BLaER1 (cell line): Measurements from ENCODE around the gene RER1.

Experiments used
- H3K27ac ChIP-seq: shearing (Covaris generic); formaldehyde crosslinking; 2 replicates; pipeline ENCODE4 v1.8.1; 2022
- H3K27me3 ChIP-seq: shearing (Covaris generic); formaldehyde crosslinking; 2 replicates; pipeline ENCODE4 v1.8.1; 2022
- H3K36me3 ChIP-seq: shearing (Covaris generic); formaldehyde crosslinking; 2 replicates; pipeline ENCODE4 v1.8.1; 2022
- H3K4me1 ChIP-seq: shearing (Covaris generic); formaldehyde crosslinking; 2 replicates; pipeline ENCODE4 v1.8.1; 2022
- H3K4me2 ChIP-seq: shearing (Covaris generic); formaldehyde crosslinking; 2 replicates; pipeline ENCODE4 v1.8.1; 2022
- H3K4me3 ChIP-seq: shearing (Covaris generic); formaldehyde crosslinking; 2 replicates; pipeline ENCODE4 v1.8.1; 2022
- H3K9ac ChIP-seq: shearing (Covaris generic); formaldehyde crosslinking; 2 replicates; pipeline ENCODE4 v1.8.1; 2022
- H3K9me3 ChIP-seq: shearing (Covaris generic); formaldehyde crosslinking; 2 replicates; pipeline ENCODE4 v1.8.1; 2022
- H4K20me1 ChIP-seq: shearing (Covaris generic); formaldehyde crosslinking; 2 replicates; pipeline ENCODE4 v1.8.1; 2022
- Cebpa-rat ChIP-seq: shearing (Covaris generic); IDR thresholded peaks from 2 replicates; pipeline ENCODE4 v1.8.1; 2022

The RER1 gene

GRCh38 chr1:2399890-2400575, 8.4 kb downstream of the RER1 start:
- TF ChIP-seq Cebpa-rat: no peak
- no peak overlapping the region for H3K4me2 ChIP-seq
- no peaks in the 10 kb centered on the region for H3K4me1 ChIP-seq
- no peak overlapping the region for H3K4me3 ChIP-seq
- H3K9me3 ChIP-seq: no peaks in the 10 kb centered on the region
- H4K20me1 ChIP-seq: peaks cover 96% of the 10 kb centered on the region
- no peaks in the 10 kb centered on the region for H3K27me3 ChIP-seq
- no peak overlapping the region for H3K9ac ChIP-seq
- H3K36me3 ChIP-seq: peaks cover 97% of the 10 kb centered on the region
- H3K27ac ChIP-seq: no peak overlapping the region

GRCh38 chr1:2400576-2400909, 8.9 kb downstream of the RER1 start:
- H3K27ac ChIP-seq: no peak overlapping the region
- H3K27me3 ChIP-seq: no peaks in the 10 kb centered on the region
- no peak overlapping the region for H3K4me2 ChIP-seq
- peaks cover 96% of the 10 kb centered on the region for H4K20me1 ChIP-seq
- peaks cover 97% of the 10 kb centered on the region for H3K36me3 ChIP-seq
- no peak overlapping the region for H3K4me3 ChIP-seq
- H3K9ac ChIP-seq: no peak overlapping the region
- TF ChIP-seq Cebpa-rat: no peak
- no peaks in the 10 kb centered on the region for H3K4me1 ChIP-seq
- no peaks in the 10 kb centered on the region for H3K9me3 ChIP-seq

GRCh38 chr1:2400950-2401649, 9.5 kb downstream of the RER1 start:
- Histone ChIP-seq H3K9ac (no peak overlapping the region), H3K4me1 (no peaks in the 10 kb centered on the region), H3K27me3 (no peaks in the 10 kb centered on the region), H3K36me3 (peaks cover 95% of the 10 kb centered on the region), H3K4me3 (no peak overlapping the region), H4K20me1 (peaks cover 91% of the 10 kb centered on the region), H3K27ac (no peak overlapping the region; the same call in 1 of the 2 replicates), H3K9me3 (no peaks in the 10 kb centered on the region), H3K4me2 (no peak overlapping the region)
- TF ChIP-seq Cebpa-rat: no peak

DNA sequence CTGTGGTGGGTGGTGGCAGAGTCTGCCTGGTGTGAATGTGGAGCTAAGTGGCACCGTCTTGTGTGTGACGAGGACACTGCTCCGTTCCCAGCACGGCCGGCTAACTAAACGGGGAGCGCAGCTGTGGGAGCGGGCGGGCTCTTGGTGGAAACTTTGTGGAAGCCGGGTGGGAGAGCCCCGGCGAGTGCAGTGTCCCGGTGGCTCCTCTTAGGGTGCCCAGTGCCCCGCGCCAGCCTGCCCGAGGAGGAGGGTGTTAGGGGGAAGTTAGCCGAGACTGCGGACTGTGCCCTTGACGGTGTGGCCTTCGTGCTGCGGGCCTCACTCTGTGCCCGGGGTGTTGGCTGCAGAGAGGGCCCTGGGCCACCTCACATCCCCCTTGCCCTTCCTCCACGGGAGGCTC, 10.8 kb downstream of the RER1 start:
- Histone ChIP-seq H4K20me1 (peaks cover 89% of the 10 kb centered on the region), H3K4me3 (no peak overlapping the region), H3K9me3 (no peaks in the 10 kb centered on the region), H3K4me2 (no peak overlapping the region), H3K36me3 (peaks cover 95% of the 10 kb centered on the region), H3K27me3 (no peaks in the 10 kb centered on the region), H3K4me1 (no peaks in the 10 kb centered on the region), H3K9ac (no peak overlapping the region), H3K27ac (no peak overlapping the region)
- TF ChIP-seq Cebpa-rat: no peak

GRCh38 chr1:2403273-2403672, 11.6 kb downstream of the RER1 start:
- H3K4me2 ChIP-seq: no peak overlapping the region
- peaks cover 81% of the 10 kb centered on the region for H4K20me1 ChIP-seq
- H3K4me3 ChIP-seq: no peak overlapping the region
- H3K27me3 ChIP-seq: no peaks in the 10 kb centered on the region
- H3K9ac ChIP-seq: 0 out of 2 replicates have a peak overlapping the region, but pooled peaks have one; percentile 15
- H3K9me3 ChIP-seq: no peaks in the 10 kb centered on the region
- no peak overlapping the region for H3K27ac ChIP-seq
- no peaks in the 10 kb centered on the region for H3K4me1 ChIP-seq
- peaks cover 93% of the 10 kb centered on the region for H3K36me3 ChIP-seq
- TF ChIP-seq Cebpa-rat: no peak

GRCh38 chr1:2404142-2404889, 12.7 kb downstream of the RER1 start:
- H3K9me3 ChIP-seq: no peaks in the 10 kb centered on the region
- no peak overlapping the region for H3K4me2 ChIP-seq
- peaks cover 71% of the 10 kb centered on the region for H4K20me1 ChIP-seq
- no peaks in the 10 kb centered on the region for H3K4me1 ChIP-seq
- H3K27ac ChIP-seq: no peak overlapping the region
- H3K36me3 ChIP-seq: peaks cover 93% of the 10 kb centered on the region
- no peak for TF ChIP-seq Cebpa-rat
- no peaks in the 10 kb centered on the region for H3K27me3 ChIP-seq
- H3K9ac ChIP-seq: 0 out of 2 replicates have a peak overlapping the region, but pooled peaks have one; percentile 15
- H3K4me3 ChIP-seq: no peak overlapping the region

DNA sequence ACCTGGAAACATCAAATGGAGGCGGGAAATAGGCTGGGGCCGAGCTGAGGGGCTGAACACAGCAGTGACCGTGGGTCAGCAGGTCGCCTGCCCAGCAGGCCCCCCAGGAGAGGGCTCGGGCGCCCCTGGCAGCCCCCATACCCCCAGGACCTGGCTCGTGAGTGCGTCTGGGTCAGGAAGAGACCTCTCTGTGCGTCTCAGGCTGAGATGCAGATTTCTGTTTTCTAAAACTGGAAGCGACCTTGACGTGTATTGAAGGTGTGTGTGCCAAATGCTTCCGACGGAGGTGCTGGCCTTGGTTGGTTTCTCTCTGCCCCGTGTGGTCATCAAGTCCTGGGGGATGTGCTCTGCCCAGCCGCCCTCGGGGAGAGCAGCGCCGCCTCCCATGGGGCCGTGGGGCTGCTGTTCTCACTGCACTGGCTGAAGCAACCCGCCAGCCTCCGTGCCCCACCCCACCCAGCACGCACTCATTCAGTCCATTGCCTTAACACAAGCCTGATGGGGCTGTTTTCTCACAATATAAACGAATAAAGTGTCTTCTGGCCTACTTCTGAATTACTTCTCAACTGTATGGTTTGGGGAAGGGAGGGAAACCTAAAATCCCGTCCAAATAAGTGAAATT, 13.4 kb downstream of the RER1 start:
- no peak overlapping the region for H3K4me3 ChIP-seq
- no peaks in the 10 kb centered on the region for H3K9me3 ChIP-seq
- no peak overlapping the region for H3K4me2 ChIP-seq
- peaks cover 64% of the 10 kb centered on the region for H4K20me1 ChIP-seq
- 0 out of 2 replicates have a peak overlapping the region, but pooled peaks have one; percentile 10 for H3K9ac ChIP-seq
- peaks cover 93% of the 10 kb centered on the region for H3K36me3 ChIP-seq
- H3K4me1 ChIP-seq: no peaks in the 10 kb centered on the region
- no peaks in the 10 kb centered on the region for H3K27me3 ChIP-seq
- no peak overlapping the region for H3K27ac ChIP-seq
- TF ChIP-seq Cebpa-rat: no peak

DNA sequence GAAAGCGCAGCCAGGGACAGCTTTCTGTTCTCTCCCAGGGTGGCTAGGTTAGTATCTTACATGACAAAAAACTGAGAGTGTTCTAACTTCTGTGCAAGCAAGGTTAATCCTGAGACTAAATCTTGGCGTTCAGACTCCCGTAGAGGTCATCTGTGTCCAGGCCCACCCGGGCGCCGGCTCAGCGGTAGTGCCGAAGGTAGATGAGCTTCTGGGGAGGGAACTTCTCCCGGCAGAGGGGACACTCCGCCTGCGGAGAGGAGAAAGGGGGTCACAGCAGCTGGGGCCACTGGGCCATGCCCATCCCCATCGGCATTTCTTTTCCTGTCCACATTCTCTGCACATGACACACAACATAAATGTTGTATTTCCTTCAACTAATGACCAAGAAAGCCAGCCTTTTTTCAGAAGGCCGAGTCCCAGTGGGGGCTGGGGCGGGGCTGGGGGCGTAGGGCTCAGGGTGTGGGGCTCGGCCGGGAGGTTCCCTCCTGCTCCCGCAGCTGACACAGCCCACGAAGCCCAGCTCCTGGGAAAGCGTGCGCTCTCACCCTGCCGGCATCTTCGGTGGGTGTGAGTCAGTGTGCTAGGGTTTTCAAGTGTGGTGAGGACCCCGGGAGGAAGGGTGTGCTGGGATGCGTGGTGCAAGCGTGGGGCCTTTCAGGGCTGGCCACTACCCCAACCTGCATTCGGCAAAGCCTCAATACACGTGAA, 14.1 kb downstream of the RER1 start:
- Histone ChIP-seq H3K27me3 (no peaks in the 10 kb centered on the region), H4K20me1 (peaks cover 57% of the 10 kb centered on the region), H3K9me3 (no peaks in the 10 kb centered on the region), H3K9ac (no peak overlapping the region), H3K4me1 (no peaks in the 10 kb centered on the region), H3K27ac (no peak overlapping the region), H3K4me3 (no peak overlapping the region), H3K4me2 (no peak overlapping the region), H3K36me3 (peaks cover 90% of the 10 kb centered on the region)
- no peak for TF ChIP-seq Cebpa-rat

DNA sequence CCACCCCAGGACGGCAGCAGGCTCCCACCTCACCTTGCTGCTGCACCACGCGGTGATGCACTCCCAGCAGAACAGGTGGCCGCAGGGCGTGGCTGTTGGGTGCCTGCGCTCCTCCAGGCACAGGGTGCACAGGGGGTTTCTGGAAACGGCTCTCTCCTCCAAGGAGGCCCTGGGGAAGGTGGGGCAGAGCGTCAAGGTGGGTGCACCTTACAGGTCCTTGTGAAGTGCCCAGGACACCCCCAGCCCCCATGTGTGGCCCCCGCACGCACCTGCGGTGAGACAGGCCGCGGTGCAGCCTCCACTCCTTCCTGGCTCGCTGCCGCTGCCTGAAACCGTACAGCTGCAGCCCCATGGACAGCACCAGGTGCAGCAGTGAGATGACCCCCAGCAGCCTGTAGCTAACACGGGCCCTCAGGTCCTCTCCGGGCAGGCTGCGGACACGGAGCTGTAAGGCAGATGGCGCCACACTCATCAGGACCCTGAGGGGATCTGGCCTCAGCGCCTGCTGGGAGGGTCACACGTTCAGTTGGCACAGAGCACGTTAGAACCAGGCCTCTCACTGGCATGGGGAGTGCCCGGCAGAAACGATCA, 14.9 kb downstream of the RER1 start:
- no peak overlapping the region for H3K4me2 ChIP-seq
- H3K9ac ChIP-seq: no peak overlapping the region
- no peaks in the 10 kb centered on the region for H3K9me3 ChIP-seq
- no peak for TF ChIP-seq Cebpa-rat
- peaks cover 4% of the 10 kb centered on the region for H3K4me1 ChIP-seq
- no peak overlapping the region for H3K27ac ChIP-seq
- peaks cover 52% of the 10 kb centered on the region for H4K20me1 ChIP-seq
- peaks cover 85% of the 10 kb centered on the region for H3K36me3 ChIP-seq
- no peak overlapping the region for H3K4me3 ChIP-seq
- no peaks in the 10 kb centered on the region for H3K27me3 ChIP-seq
